ENCODE data around the gene PCSK5.
"Not testable (repeated sequence)": the region's sequence is repeated elsewhere in the genome, so short reads cannot be mapped to it uniquely, and the experiment has no call there.

Gene PCSK5

GRCh38 chr9:76077537-76077936 is 187.1 kb downstream of the PCSK5 start:
- H3K27me3 ChIP-seq (ENCODE audit: control insufficient read depth in 2 of 2, insufficient read depth in 2 of 2, low read length in 2 of 2), result no peaks in the 10 kb centered on the region

DNA sequence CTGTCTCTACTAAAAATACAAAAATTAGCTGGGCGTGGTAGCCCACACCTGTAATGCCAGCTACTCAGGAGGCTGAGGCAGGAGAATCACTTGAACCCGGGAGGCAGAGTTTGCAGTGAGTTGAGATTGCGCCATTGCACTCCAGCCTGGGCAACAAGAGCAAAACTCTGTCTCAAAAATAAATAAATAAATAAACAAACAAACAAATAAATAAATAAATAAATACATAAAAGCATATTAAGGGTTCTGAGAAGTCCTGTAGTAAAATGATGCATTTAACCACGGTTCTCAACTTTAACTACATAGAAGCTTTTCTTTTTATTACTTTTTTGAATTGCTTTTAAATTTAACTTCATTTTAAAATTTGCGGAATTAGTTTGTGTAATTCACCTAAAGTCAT is 190.8 kb downstream of the PCSK5 start:
- H3K9ac ChIP-seq (ENCODE audit: low read depth in 1 of 2, low read length in 2 of 2); H3K4me3 ChIP-seq (ENCODE audit: low read length in 2 of 2); H3K27me3 ChIP-seq (ENCODE audit: control insufficient read depth in 2 of 2, insufficient read depth in 2 of 2, low read length in 2 of 2); H3K4me1 ChIP-seq (ENCODE audit: control insufficient read depth in 2 of 2, insufficient read depth in 2 of 2, low read length in 2 of 2); H3K27ac ChIP-seq (ENCODE audit: low read depth in 2 of 2, low read length in 2 of 2); H3K9me3 ChIP-seq (ENCODE audit: control insufficient read depth in 2 of 2, low read length in 2 of 2): not testable (repeated sequence)
- H3K36me3 ChIP-seq (ENCODE audit: control insufficient read depth in 2 of 2, insufficient read depth in 2 of 2, low read length in 2 of 2), result peaks cover 9 to 15% of the 10 kb centered on the region in 2 donors

More at GRCh38 chr9:76077537-76077936, 187.1 kb downstream of the PCSK5 start:
- no peak overlapping the region for H3K9ac ChIP-seq (ENCODE audit: low read depth in 1 of 2, low read length in 2 of 2)
- H3K27ac ChIP-seq (ENCODE audit: low read depth in 2 of 2, low read length in 2 of 2), result no peak overlapping the region
- H3K9me3 ChIP-seq (ENCODE audit: control insufficient read depth in 2 of 2, low read length in 2 of 2), result no peaks in the 10 kb centered on the region
- peaks cover 16 to 20% of the 10 kb centered on the region in 2 donors for H3K36me3 ChIP-seq (ENCODE audit: control insufficient read depth in 2 of 2, insufficient read depth in 2 of 2, low read length in 2 of 2)
- H3K4me1 ChIP-seq (ENCODE audit: control insufficient read depth in 2 of 2, insufficient read depth in 2 of 2, low read length in 2 of 2), result no peaks in the 10 kb centered on the region
- H3K4me3 ChIP-seq (ENCODE audit: low read length in 2 of 2), result no peak overlapping the region

GRCh38 chr9:76082057-76082456 is 191.6 kb downstream of the PCSK5 start:
- no peak overlapping the region for H3K9ac ChIP-seq (ENCODE audit: low read depth in 1 of 2, low read length in 2 of 2)
- H3K4me3 ChIP-seq (ENCODE audit: low read length in 2 of 2), result no peak overlapping the region
- no peaks in the 10 kb centered on the region for H3K4me1 ChIP-seq (ENCODE audit: control insufficient read depth in 2 of 2, insufficient read depth in 2 of 2, low read length in 2 of 2)
- H3K9me3 ChIP-seq (ENCODE audit: control insufficient read depth in 2 of 2, low read length in 2 of 2), result no peaks in the 10 kb centered on the region
- H3K27ac ChIP-seq (ENCODE audit: low read depth in 2 of 2, low read length in 2 of 2), result no peak overlapping the region
- H3K36me3 ChIP-seq (ENCODE audit: control insufficient read depth in 2 of 2, insufficient read depth in 2 of 2, low read length in 2 of 2), result peaks cover 5 to 11% of the 10 kb centered on the region in 2 donors
- no peaks in the 10 kb centered on the region for H3K27me3 ChIP-seq (ENCODE audit: control insufficient read depth in 2 of 2, insufficient read depth in 2 of 2, low read length in 2 of 2)

- no peak overlapping the region for H3K4me3 ChIP-seq (ENCODE audit: low read length in 2 of 2)
- peaks cover 3 to 4% of the 10 kb centered on the region in 2 donors for H3K36me3 ChIP-seq (ENCODE audit: control insufficient read depth in 2 of 2, insufficient read depth in 2 of 2, low read length in 2 of 2)
- no peaks in the 10 kb centered on the region for H3K9me3 ChIP-seq (ENCODE audit: control insufficient read depth in 2 of 2, low read length in 2 of 2)
- no peak overlapping the region for H3K27ac ChIP-seq (ENCODE audit: low read depth in 2 of 2, low read length in 2 of 2)
- no peaks in the 10 kb centered on the region for H3K4me1 ChIP-seq (ENCODE audit: control insufficient read depth in 2 of 2, insufficient read depth in 2 of 2, low read length in 2 of 2)
- no peak overlapping the region for H3K9ac ChIP-seq (ENCODE audit: low read depth in 1 of 2, low read length in 2 of 2)
- H3K27me3 ChIP-seq (ENCODE audit: control insufficient read depth in 2 of 2, insufficient read depth in 2 of 2, low read length in 2 of 2), result no peaks in the 10 kb centered on the region
These were observed 195.1 kb downstream of the PCSK5 start for GRCh38 chr9:76085596-76085995.

- Histone ChIP-seq H3K27ac (ENCODE audit: low read depth in 2 of 2, low read length in 2 of 2) (no peak overlapping the region), H3K27me3 (ENCODE audit: control insufficient read depth in 2 of 2, insufficient read depth in 2 of 2, low read length in 2 of 2) (no peaks in the 10 kb centered on the region), H3K36me3 (ENCODE audit: control insufficient read depth in 2 of 2, insufficient read depth in 2 of 2, low read length in 2 of 2) (peaks cover 3 to 4% of the 10 kb centered on the region in 2 donors), H3K9me3 (ENCODE audit: control insufficient read depth in 2 of 2, low read length in 2 of 2) (no peaks in the 10 kb centered on the region), H3K9ac (ENCODE audit: low read depth in 1 of 2, low read length in 2 of 2) (no peak overlapping the region), H3K4me1 (ENCODE audit: control insufficient read depth in 2 of 2, insufficient read depth in 2 of 2, low read length in 2 of 2) (no peaks in the 10 kb centered on the region), H3K4me3 (ENCODE audit: low read length in 2 of 2) (no peak overlapping the region)
These were observed 196.1 kb downstream of the PCSK5 start for GRCh38 chr9:76086539-76086938.

- H3K27ac ChIP-seq (ENCODE audit: low read depth in 2 of 2, low read length in 2 of 2), result no peak overlapping the region
- no peak overlapping the region for H3K4me3 ChIP-seq (ENCODE audit: low read length in 2 of 2)
- H3K27me3 ChIP-seq (ENCODE audit: control insufficient read depth in 2 of 2, insufficient read depth in 2 of 2, low read length in 2 of 2), result no peaks in the 10 kb centered on the region
- H3K9ac ChIP-seq (ENCODE audit: low read depth in 1 of 2, low read length in 2 of 2), result no peak overlapping the region
- no peaks in the 10 kb centered on the region for H3K4me1 ChIP-seq (ENCODE audit: control insufficient read depth in 2 of 2, insufficient read depth in 2 of 2, low read length in 2 of 2)
- peaks cover 3 to 4% of the 10 kb centered on the region in 2 donors for H3K36me3 ChIP-seq (ENCODE audit: control insufficient read depth in 2 of 2, insufficient read depth in 2 of 2, low read length in 2 of 2)
- no peaks in the 10 kb centered on the region for H3K9me3 ChIP-seq (ENCODE audit: control insufficient read depth in 2 of 2, low read length in 2 of 2)
These were observed 197.5 kb downstream of the PCSK5 start for GRCh38 chr9:76087976-76088375.

DNA sequence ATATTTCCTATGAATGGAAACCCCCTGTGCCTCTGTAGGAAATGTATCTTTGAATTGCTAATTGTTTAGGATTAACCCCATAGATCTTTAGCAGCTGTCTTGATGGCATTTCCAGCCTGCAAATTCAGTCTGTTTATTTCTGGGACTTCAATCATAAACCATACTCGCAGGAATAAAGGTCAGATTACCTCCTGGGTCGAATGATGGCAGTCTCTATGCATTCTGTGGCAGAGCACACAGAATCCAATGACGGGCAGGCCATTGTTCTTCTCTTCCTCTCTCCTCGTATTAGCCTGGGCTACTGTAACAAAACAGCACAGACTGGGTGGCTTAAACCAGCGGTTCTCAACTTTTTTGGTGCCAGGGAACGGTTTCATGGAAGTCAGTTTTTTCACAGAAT is 199.9 kb downstream of the PCSK5 start:
- H3K4me1 ChIP-seq (ENCODE audit: control insufficient read depth in 2 of 2, insufficient read depth in 2 of 2, low read length in 2 of 2), result no peaks in the 10 kb centered on the region

DNA sequence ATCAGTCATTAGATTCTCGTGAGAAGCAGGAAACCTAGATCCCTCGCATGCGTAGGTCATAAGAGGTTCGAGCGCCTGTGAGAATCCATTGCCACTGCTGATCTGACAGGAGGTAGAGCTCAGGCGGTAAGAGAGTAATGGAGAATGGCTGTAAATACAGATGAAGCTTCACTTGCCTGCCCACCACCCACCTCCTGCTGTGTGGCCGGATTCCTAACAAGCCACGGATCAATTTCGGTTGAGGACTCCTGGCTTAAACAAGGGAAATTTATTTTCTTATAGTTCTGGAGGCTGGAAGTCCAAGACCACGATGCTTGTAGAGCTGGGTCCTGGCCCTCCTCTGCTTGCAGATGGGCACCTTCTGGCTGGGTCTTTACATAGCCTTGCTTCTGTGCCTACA is 200.4 kb downstream of the PCSK5 start:
- Histone ChIP-seq H3K36me3 (ENCODE audit: control insufficient read depth in 2 of 2, insufficient read depth in 2 of 2, low read length in 2 of 2) (peaks cover 3 to 8% of the 10 kb centered on the region in 2 donors), H3K4me1 (ENCODE audit: control insufficient read depth in 2 of 2, insufficient read depth in 2 of 2, low read length in 2 of 2) (no peaks in the 10 kb centered on the region), H3K27me3 (ENCODE audit: control insufficient read depth in 2 of 2, insufficient read depth in 2 of 2, low read length in 2 of 2) (no peaks in the 10 kb centered on the region), H3K9ac (ENCODE audit: low read depth in 1 of 2, low read length in 2 of 2) (no peak overlapping the region), H3K4me3 (ENCODE audit: low read length in 2 of 2) (no peak overlapping the region), H3K9me3 (ENCODE audit: control insufficient read depth in 2 of 2, low read length in 2 of 2) (no peaks in the 10 kb centered on the region), H3K27ac (ENCODE audit: low read depth in 2 of 2, low read length in 2 of 2) (no peak overlapping the region)

More for the DNA sequence above, 199.9 kb downstream of the PCSK5 start:
- no peak overlapping the region for H3K27ac ChIP-seq (ENCODE audit: low read depth in 2 of 2, low read length in 2 of 2)
- no peak overlapping the region for H3K4me3 ChIP-seq (ENCODE audit: low read length in 2 of 2)
- H3K9me3 ChIP-seq (ENCODE audit: control insufficient read depth in 2 of 2, low read length in 2 of 2), result no peaks in the 10 kb centered on the region
- peaks cover 3 to 6% of the 10 kb centered on the region in 2 donors for H3K36me3 ChIP-seq (ENCODE audit: control insufficient read depth in 2 of 2, insufficient read depth in 2 of 2, low read length in 2 of 2)
- H3K9ac ChIP-seq (ENCODE audit: low read depth in 1 of 2, low read length in 2 of 2), result no peak overlapping the region
- H3K27me3 ChIP-seq (ENCODE audit: control insufficient read depth in 2 of 2, insufficient read depth in 2 of 2, low read length in 2 of 2), result no peaks in the 10 kb centered on the region

GRCh38 chr9:76092572-76092971 is 202.1 kb downstream of the PCSK5 start:
- Histone ChIP-seq H3K27ac (ENCODE audit: low read depth in 2 of 2, low read length in 2 of 2) (no peak overlapping the region), H3K9me3 (ENCODE audit: control insufficient read depth in 2 of 2, low read length in 2 of 2) (no peaks in the 10 kb centered on the region), H3K27me3 (ENCODE audit: control insufficient read depth in 2 of 2, insufficient read depth in 2 of 2, low read length in 2 of 2) (no peaks in the 10 kb centered on the region)

GRCh38 chr9:76095585-76095984 is 205.1 kb downstream of the PCSK5 start:
- no peak overlapping the region for H3K9ac ChIP-seq (ENCODE audit: low read depth in 1 of 2, low read length in 2 of 2)
- H3K36me3 ChIP-seq (ENCODE audit: control insufficient read depth in 2 of 2, insufficient read depth in 2 of 2, low read length in 2 of 2), result peaks cover 3 to 32% of the 10 kb centered on the region in 2 donors
- H3K9me3 ChIP-seq (ENCODE audit: control insufficient read depth in 2 of 2, low read length in 2 of 2), result no peaks in the 10 kb centered on the region
- no peak overlapping the region for H3K27ac ChIP-seq (ENCODE audit: low read depth in 2 of 2, low read length in 2 of 2)
- no peaks in the 10 kb centered on the region for H3K27me3 ChIP-seq (ENCODE audit: control insufficient read depth in 2 of 2, insufficient read depth in 2 of 2, low read length in 2 of 2)
- no peaks in the 10 kb centered on the region for H3K4me1 ChIP-seq (ENCODE audit: control insufficient read depth in 2 of 2, insufficient read depth in 2 of 2, low read length in 2 of 2)
- H3K4me3 ChIP-seq (ENCODE audit: low read length in 2 of 2), result no peak overlapping the region

More at GRCh38 chr9:76092572-76092971, 202.1 kb downstream of the PCSK5 start:
- H3K36me3 ChIP-seq (ENCODE audit: control insufficient read depth in 2 of 2, insufficient read depth in 2 of 2, low read length in 2 of 2), result peaks cover 3 to 10% of the 10 kb centered on the region in 2 donors
- no peak overlapping the region for H3K9ac ChIP-seq (ENCODE audit: low read depth in 1 of 2, low read length in 2 of 2)
- H3K4me3 ChIP-seq (ENCODE audit: low read length in 2 of 2), result no peak overlapping the region
- no peaks in the 10 kb centered on the region for H3K4me1 ChIP-seq (ENCODE audit: control insufficient read depth in 2 of 2, insufficient read depth in 2 of 2, low read length in 2 of 2)

DNA sequence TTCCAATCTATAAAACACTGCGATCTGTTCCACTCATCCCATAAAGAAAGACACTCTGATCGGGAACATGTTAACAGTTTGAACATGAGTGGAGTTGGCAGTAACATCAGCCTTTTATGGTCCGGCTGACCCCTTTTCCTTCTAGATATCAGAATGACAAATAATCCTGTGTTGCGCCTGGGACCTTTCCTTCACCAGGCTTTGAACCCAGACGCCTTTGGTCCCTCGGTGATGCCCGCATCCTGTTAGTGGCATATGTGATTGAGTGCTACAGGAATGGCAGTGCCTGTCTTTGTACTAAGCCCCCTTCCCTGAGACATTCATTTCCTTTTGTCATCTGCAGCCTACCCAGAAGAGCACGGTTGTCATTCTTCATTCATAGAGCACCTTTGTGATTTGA is 209.0 kb downstream of the PCSK5 start:
- Histone ChIP-seq H3K36me3 (ENCODE audit: control insufficient read depth in 2 of 2, insufficient read depth in 2 of 2, low read length in 2 of 2) (peaks cover 7 to 26% of the 10 kb centered on the region in 2 donors), H3K9ac (ENCODE audit: low read depth in 1 of 2, low read length in 2 of 2) (no peak overlapping the region)

More for the DNA sequence above, 209.0 kb downstream of the PCSK5 start:
- no peaks in the 10 kb centered on the region for H3K9me3 ChIP-seq (ENCODE audit: control insufficient read depth in 2 of 2, low read length in 2 of 2)
- H3K4me1 ChIP-seq (ENCODE audit: control insufficient read depth in 2 of 2, insufficient read depth in 2 of 2, low read length in 2 of 2), result peaks cover 3 to 8% of the 10 kb centered on the region in 2 donors
- no peaks in the 10 kb centered on the region for H3K27me3 ChIP-seq (ENCODE audit: control insufficient read depth in 2 of 2, insufficient read depth in 2 of 2, low read length in 2 of 2)
- H3K27ac ChIP-seq (ENCODE audit: low read depth in 2 of 2, low read length in 2 of 2), result no peak overlapping the region
- H3K4me3 ChIP-seq (ENCODE audit: low read length in 2 of 2), result no peak overlapping the region
